Fibroblast of skin of scalp (primary cell): Measurements from ENCODE around the gene FGB.

Experiments used
- DNase-seq: peaks from one replicate; pipeline ENCODE4 v3.0.0-alpha.2; 2013

Gene FGB

DNA sequence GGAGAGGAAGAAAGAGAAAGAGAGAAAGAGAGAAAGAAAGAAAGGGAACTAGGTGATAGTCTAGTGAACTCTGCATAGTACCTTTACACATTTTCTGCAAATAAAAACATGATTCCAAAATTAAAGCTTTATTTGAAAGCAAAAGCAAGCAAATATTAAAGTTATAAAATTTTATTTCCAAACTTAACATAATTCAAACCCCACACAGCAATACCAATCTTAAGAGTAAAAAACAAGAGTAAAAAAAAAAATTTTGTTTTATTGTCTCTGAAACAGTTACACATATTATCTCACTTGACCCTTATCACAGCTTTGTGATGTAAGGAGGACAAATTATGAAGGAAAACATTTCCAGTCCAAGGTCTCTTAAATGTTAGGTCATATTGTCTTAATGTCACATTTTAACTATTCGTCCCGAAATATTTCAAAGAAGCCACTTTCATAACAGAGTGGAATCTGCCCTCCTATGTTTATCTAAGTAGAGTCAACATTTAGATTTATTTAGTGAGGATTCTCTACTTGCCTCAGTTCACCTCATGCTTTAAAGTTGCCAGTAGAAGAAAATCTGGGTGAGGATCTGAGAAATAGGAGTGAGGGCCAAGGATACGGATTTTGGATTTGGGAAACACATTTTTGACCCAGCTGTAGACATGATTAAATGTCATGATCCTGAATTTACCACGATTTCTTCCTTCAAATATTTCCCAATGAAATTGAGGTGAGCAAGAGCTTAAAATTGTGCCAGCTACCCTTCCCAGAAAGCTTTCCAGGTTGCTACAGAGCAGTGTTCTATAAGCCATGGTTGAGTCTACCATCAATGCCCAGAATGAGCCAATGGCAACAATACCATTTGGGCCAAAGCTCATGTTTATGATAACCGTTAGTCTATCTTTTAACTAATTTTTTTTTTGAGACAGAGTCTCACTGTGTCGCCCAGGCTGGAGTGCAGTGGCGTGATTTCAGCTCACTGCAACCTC lies 35.3 kb downstream of the FGB start:
- no peak for DNase-seq

DNA sequence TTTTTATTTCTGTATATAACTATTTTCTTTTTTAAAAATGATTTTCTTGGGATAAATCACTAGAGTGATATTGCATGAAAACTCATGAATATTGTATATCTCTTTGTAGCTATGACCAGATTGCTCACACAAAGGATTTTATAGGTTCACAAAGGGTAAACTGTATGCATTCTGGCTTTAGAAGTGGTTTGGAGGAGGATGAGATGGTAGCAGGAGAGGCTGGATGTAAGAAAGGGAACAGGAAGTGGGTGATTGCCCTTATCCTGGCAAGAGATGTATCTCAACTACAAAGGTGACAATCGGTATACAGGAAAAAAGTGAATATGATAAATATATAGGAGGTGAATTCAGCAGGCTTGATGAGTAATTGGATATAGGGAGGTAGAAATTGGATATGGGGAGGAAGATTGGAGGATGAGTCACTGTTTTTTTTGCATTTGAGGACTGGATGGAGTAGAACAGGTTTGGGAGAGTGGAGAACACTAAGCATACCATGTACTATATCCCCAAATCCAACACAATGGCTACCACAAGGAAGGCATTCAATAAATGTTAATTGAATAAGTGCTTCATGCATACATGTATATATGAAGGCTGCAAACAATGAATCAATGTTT lies 39.7 kb downstream of the FGB start:
- no peak for DNase-seq

DNA sequence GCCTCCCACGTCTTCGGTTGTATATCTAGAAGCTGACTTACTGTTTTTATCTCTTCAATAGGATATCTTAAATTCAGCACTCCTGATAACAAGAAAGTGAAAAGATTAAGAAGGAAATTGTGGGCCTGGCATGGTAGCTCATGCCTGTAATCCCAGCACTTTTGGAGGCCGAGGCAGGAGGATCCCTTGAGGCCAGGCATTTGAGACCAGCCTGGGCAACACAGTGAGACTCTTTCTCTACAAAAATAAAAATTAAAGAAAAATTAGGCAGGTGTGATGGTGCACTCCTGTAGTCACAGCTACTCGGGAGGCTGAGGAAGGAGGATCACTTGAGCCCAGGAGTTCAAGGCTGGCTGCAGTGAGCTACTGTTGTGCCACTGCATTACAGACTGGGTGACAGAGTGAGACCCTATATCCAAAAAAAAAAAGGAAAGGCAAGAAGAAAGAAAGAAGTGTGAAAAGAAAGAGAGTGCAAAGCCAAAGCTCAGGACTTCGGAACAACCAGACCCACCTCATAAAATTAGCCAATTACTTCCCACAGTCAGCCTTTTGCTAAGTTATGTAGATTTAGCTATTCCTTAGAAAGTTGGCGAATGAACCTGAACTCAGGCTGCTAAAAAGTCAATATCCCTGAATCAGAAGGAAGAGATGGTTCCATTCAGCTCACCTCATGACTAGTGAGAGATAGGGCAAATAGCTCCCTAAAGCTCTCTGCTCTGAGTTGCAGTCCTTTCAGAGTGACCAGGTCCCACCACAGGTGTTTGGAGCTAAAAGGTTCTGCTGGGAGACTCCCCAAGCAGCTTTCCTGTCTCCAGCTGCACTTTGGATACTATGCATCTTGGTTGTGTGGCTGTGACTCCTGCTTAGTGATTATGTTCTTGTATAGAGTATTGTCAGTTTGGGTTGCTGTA lies 40.5 kb downstream of the FGB start:
- DNase-seq = no peak

DNA sequence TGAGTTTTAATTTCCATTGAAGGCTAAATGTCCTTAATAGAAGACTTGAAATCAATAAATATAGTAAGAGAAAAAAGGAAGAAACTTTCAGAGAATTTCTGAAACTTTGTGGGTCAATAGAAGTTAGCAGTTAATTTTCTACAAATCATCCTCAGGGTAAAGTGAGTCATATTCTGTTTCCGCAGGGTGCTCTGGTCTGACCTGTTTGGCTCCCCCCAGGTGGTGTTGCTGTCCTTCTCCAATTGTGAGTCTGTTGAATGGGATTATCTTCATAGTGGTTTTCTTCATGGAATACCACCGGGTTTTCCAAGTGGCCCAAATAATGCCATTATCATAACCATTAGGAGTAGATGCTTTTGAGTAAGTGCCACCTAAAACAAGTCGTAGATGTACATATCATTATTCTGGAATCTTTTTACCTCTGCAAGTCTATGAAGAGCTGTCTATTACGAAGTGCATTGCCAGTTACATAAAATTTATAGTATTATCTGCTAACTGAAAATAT lies 41.9 kb downstream of the FGB start:
- DNase-seq = no peak

DNA sequence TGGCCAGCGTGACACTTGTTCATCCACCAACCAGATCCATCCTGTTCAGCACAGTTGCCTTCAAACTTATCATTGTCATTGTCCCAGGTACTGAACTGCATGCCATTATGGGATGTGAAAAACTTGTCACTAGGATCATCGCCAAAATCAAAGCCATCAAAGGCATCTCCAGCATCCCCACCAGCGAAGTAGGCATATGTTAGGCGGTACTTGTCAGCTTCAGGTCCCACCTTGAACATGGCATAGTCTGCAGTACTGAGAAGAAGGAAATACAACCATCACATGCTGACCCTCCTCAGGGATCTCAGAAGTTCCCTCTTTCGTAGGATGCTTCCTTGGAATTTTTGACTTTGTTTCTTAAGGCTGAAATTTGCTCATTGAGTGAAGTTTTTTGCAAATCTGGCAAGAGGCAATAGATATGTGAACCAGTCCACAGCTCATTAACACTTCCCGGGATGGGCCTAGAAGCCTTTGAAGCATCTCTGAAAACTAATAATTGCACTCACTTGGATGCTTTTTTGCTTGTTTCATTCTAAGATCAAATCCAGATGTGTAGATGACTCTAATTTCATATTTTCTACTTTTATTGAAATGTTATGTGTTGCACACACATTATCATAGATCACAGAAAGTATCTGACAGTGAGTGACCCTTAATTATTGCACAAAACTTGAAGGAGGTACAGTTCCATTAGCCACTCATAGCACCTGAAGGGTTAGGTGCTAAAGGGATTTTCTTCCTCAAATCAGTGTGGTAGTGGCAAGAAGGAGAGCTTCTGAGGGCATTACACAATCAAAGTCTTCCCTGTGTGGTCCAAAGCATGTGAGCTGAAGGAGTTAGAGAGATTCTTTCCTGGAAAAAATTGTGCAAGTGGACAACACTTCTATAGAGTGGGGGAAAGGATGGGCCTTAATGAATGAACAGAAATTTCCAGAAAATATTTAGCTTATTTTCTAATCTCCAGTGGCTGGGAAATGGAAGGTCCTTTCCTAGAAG lies 44.2 kb downstream of the FGB start:
- DNase-seq = no peak

DNA sequence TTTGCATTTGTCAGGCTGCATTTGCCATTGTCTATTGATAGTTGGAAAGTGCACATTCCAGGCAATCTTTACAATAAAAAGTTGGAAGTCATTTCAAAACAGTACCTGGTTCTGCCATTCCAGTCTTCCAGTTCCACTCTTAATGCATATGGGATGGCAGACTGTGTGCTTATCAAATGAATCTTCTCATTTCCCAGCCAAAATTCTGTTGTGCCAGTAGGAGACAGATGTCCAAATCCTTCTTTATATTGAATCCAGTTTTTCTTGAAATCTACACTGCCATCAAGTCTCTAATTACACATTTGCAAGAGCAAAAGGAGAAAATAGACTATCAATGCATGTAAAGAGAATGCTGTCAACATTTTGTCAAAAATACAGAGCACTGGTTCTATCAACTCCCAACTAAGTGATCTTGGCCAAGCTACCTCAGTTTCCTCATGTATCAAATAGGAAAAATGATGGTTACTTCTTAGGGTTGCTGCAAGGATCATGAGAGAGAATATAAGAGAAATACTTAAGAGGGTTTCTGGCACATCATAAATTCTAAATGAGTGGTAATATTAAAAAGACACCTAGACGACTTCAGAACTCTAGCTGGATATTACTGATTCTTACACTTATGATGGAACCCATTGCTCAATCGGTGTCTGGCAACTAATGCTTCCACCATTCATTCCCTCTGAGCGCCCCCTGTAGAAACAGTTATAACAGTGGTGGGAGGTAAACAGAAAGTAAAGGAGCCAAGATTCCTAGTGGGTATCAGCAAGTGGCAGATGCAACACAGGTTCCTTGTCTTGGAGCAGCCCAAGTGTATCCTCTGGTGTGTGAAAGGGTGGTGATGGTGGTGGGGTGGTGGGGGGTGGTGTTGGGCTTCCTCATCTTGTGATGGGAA lies 45.8 kb downstream of the FGB start:
- no peak for DNase-seq

DNA sequence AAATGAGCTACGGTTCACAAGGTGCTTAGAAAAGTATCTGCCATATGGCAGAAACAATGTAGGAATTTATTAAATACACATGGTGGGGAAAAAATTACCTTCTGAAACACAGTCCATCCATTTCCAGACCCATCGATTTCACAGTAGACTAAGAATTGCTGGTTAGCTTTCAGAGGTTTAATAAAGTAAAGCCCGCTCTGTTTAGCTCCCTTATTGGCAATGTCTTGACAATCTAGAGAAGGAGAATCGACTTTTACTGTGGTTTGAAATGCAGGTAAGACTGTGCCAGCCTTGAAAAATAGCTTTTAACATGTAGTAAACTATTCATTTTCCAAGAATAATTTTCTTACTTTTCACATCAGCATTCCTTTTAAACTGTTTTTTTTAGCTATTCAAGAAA lies 46.7 kb downstream of the FGB start:
- DNase-seq = no peak

DNA sequence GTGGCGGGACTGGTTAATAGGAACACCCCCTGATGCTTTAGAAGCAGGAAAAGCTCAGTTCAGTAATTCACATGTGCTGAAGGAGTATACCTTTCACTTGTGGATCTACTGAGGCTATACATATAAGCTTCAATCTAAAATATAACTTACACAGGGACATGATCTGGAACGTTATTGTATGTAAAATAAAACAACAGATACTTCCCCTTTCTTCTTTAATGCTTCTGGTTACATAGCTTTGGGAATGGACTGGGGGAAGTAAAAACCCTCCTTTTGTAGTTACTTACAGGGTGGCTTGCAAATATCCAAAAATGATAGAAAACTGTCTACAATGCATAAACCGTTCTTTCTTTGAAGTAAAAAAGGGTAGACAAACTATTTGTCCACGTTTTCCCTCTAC lies 47.8 kb downstream of the FGB start:
- DNase-seq = no peak

DNA sequence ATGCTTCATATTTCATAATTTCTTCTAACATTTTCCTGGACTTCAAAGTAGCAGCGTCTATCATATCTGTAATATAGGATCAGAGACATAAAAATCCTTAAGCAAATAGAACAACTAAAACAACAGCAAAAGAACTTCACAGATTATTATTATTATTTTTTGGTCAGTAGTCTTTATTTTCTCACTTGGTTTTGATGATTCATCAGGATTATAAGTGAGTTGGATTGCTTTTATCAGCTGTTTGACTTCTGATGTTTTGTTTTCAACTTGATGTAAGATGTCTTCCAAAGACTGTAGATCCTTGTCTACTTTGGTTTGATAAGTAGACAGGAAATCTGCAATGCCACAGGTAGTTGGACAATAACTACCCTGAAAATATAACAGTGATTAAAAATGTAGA lies 49.0 kb downstream of the FGB start:
- no peak for DNase-seq

DNA sequence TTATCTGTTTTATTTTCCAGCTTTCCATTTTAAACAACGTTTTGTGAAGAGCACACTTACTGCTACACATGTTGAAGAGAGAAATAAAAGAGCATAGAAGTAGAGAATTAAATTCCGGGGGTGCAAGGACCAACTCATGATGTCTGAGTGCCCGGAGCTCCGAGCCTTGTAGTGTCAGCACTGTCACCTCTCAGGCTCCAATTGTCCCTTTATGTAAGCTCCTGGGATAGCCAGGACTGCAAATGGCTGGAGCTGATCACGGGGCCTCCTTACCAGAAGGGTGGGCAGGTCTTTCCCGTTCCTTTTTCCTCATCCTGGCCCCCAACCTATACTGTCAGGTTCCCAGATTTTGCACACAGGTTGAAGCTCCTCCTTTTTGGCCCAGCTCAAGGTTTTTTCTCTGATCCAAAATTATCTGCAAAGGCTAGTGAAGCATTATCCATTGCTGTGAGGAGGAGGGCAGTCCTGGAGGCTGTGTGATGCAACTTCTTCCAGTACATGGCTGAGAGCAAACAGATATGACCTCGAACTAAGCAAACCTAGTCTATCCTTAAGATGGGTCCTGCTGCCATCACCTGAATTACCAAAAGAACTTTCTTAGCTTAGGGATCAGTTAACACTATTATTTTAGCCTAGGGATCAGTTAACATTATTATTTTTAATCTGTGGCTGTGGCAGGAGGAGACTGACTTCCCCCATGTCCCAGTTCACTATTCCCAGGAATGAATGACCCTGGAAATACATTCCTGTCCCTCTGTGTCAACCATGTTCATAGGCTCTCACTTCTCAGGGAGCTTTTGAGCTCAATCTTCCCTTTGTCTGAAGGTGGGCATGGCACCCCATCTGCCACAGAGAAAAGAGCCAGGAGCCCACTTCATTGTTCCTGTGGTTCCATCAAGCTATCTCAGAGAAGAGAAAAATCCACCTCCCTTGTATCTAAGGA lies 49.9 kb downstream of the FGB start, which contains the start of gene FGG:
Gene FGG (minus strand): TSS at position 185 of the 943 bp plus-strand sequence. CDS start 47 bp downstream, at position 138.
- no peak for DNase-seq

DNA sequence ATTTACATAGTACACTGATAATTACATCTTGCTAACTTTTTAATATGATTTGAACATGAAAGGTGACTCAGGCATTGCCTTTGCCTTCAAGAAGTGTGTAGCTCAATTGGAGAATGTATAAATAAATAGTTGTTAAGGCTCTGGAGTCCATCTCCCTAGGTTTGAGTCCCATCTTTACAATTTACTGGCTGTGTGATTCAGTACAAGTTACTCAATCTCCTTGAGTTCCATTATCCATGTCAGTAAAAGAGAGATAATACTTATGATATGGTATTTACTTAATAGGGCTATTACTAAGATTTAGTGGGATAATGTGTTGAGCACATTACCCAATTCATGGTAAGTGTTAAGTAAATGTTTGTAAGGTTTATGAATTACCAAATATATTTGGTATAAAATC lies 51.5 kb downstream of the FGB start:
- no peak for DNase-seq

DNA sequence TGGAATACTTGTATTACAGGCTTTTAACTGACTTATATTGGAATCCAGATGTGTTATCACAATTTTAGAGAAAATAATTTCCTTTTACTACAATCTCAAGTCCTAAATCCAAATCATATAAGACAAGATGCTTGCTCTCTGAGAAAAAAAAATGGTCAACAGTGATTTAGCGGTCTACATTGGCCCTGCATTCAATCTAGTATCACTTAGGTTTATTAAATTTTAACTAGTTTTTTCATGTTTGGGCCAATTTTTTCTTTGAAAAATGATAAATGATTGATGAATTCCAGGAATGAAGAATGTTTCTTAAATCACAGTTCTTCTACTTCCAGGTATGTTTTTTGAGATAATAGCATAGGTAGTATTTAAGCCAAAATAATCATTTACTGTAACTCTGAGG lies 52.4 kb downstream of the FGB start:
- no peak for DNase-seq

DNA sequence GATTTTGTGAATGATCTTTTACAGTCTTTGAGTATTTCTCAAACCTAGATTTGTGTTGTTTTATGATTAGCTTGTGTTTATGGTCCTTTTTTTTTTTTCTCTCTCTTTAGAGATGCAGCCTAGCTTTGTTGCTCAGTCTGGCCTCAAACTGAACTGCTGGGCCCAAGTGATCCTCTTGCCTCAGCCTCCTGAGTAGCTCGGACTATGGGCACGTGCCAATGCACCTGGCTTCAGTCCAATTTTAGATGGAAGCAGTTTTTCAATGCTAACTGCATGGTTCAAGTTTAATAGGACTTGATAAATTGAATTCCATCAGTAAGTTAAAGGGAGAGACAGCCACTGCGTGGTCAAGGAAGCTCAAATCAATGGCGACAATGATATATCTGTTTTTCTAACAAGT lies 53.5 kb downstream of the FGB start:
- no peak for DNase-seq

DNA sequence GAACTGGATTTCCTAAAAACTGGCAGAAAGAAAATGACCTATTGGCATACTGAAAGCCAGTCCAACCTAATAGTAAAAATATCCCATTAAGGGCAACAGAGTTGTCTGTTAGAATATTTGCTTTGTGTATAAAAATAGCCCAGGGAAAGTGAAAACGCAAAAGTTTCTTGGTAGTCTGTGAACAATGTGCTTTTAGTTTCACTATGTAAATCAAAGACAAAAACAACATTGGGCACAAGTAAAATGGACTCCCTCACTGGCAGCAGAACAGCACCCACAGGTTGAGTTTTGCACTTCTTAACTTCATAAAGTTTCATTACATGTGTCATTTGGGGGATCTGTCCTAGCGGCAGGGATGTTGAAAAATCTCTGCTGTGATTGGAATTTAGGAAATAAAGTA lies 53.9 kb downstream of the FGB start:
- no peak for DNase-seq

DNA sequence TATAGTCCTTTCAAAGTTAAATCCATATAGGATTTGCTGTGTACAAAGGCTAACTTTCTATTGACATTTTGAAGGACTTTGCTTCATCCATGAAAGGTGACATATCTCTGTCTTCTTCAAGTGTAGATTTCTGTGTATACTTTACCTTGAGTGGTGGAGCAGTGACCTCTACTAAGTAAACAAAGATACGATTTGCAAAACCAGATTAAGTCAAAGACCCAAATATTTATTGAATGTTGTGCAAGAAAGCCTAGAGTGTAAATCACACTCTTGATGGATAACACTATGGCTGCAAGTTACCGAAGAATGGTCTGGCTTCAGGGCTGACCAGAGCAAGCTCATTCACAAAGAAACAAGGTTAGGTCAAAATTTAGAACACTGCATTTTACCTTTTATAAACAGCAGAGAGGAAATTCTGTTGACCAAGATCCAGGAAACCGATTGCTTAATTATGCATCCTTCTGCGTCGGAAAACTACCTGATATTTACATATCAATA lies 55.1 kb downstream of the FGB start:
- DNase-seq = no peak

DNA sequence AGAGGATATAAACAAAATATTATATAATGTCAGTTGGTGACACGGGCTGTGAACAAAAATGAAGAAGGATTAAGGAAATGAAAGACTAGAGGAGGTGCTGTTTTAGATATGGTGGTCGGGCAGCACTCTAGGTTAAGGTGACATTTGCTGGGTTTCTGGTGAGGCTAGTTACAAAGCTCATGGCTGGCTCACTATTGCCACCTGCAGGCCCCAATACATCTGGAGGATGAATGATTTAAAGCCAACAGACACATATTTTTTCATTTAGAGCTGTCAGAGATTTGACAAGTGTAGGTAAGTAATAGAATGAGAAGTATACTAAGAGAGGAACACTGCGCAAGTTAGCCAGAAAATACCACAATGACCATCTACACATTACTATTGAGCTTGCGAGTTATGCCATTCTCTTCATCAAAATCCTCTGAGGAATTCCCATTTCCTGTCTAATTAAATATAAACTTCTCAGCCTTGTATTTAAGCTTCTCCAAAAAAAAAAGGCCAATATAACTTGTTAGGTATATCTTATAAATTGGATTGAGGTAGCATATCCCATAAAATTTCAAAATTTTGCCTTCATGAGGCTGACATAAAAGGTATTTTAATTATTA lies 56.0 kb downstream of the FGB start:
- peak; percentile 43 for DNase-seq

DNA sequence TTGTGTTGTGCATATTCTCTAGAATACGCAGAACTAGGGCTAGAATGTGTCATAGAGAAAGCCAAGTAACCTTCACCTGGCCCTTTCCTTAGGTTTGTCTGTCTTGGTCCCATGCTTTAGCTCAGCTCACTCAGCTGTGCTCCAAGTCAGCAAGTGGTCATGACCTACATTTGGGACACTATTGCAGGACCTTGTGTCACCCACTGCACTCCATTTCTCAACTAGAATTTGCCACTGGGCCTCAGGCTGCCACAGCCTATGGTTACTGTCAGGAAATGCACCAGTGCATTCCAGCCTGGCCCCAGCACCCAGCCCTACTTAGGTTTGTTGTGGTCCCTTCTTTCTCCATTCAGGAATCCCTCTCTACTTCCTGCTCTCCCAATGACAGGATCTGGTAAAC lies 57.3 kb downstream of the FGB start:
- DNase-seq = no peak
